HCT116 (cell line): Measurements from ENCODE around the gene WDR83. TPM values are rescaled to one million over a fixed set of nuclear protein-coding genes. Genes with fewer than 3 reads are reported as not detected.

ENCODE experiments used
- ATAC-seq: fragments of 200-7000 bp; cut with Tn5 transposase; 2 replicates; pipeline ENCODE4 v1.9.1; 2020; ENCODE audit warnings: mild to moderate bottlenecking, moderate library complexity
- BruUV-seq: library from RNA; stranded (reverse); fragments of 400-500 nt; replicated peaks from 2 replicates; lab custom pipeline; 2021; lab: Mats Ljungman, UMichigan
- CTCF ChIA-PET: fragments of 300-600 bp; sonication (Branson Sonifier 250); formaldehyde crosslinking; loops from one replicate; lab custom pipeline; 2021; ENCODE audit warnings: antibody characterized with exemption; lab: Charles Lee
- POLR2A ChIA-PET: fragments of 300-600, 350-600 bp; sonication (Branson Sonifier 250); formaldehyde crosslinking; loops from one replicate; lab custom pipeline; 2021; ENCODE audit warnings: antibody characterized with exemption; lab: Charles Lee
- RAD21 ChIA-PET, 2 experiments: fragments of 300-600 bp; sonication (Branson Sonifier 250); formaldehyde crosslinking; loops; one replicate each; lab custom pipeline; 2023; ENCODE audit warnings: low total read pairs in 2 of 2; ENCODE audit not compliant: uncharacterized antibody in 2 of 2, unreplicated experiment in 2 of 2, low non-redundant PET in 1 of 2; lab: Charles Lee
- DNase-seq: peaks from one replicate; pipeline ENCODE4 v3.0.0-alpha.2; 2010; ENCODE audit warnings: low read depth, low spot score
- H2AFZ ChIP-seq: fragments of 200-600 bp; shearing (Covaris generic), sonication (generic); 2 replicates; pipeline ENCODE4 v1.6.1; 2017; ENCODE audit warnings: low read depth, mixed run types, mixed read lengths, antibody characterized with exemption, low read length; ENCODE audit not compliant: poor library complexity, severe bottlenecking
- H3K27ac ChIP-seq: 2 replicates; pipeline ENCODE4 v1.5.1; 2012; ENCODE audit warnings: low read depth, low read length
- H3K27me3 ChIP-seq: fragments of 200-600 bp; sonication (generic); 2 replicates; pipeline ENCODE4 v1.6.1; 2016; ENCODE audit warnings: mixed run types, low read length, mixed read lengths; ENCODE audit not compliant: insufficient read depth
- H3K36me3 ChIP-seq, 2 experiments: fragments of 200-500 bp in 1 of 2; fragments of 200-600 bp in 1 of 2; sonication (Bioruptor generic) in 1 of 2; sonication (generic) in 1 of 2; 2 replicates each; pipeline versions ENCODE4 v1.5.1 to v1.6.1; 2014 to 2016; ENCODE audit warnings: low read length in 2 of 2, inconsistent platforms in 1 of 2, mixed read lengths in 1 of 2, mixed run types in 1 of 2; ENCODE audit not compliant: insufficient read depth in 2 of 2, control insufficient read depth in 1 of 2
- H3K4me1 ChIP-seq, 2 experiments: fragments of 200-600 bp in 1 of 2; sonication (generic) in 1 of 2; 2 replicates each; pipeline versions ENCODE4 v1.5.1 to v1.6.1; 2012 to 2017; ENCODE audit warnings: low read length in 2 of 2, inconsistent platforms in 1 of 2, mild to moderate bottlenecking in 1 of 2, mixed read lengths in 1 of 2, mixed run types in 1 of 2, moderate library complexity in 1 of 2; ENCODE audit not compliant: insufficient read depth in 2 of 2, control insufficient read depth in 1 of 2
- H3K4me2 ChIP-seq: fragments of 200-600 bp; sonication (generic); 2 replicates; pipeline ENCODE4 v1.6.1; 2017; ENCODE audit warnings: mixed run types, low read length, mixed read lengths
- H3K4me3 ChIP-seq, 2 experiments: fragments of 200-600 bp in 1 of 2; sonication (generic) in 1 of 2; replicated peaks in 1 of 2; 2 replicates each; pipeline ENCODE4 v1.5.1; 2011 to 2016; ENCODE audit warnings: low read length in 2 of 2, control low read depth in 1 of 2, low read depth in 1 of 2, mild to moderate bottlenecking in 1 of 2, mixed read lengths in 1 of 2, mixed run types in 1 of 2
- H3K79me2 ChIP-seq: fragments of 200-600 bp; sonication (generic); 2 replicates; pipeline ENCODE4 v1.6.1; 2017; ENCODE audit warnings: mild to moderate bottlenecking, mixed run types, low read length, moderate library complexity, mixed read lengths; ENCODE audit not compliant: insufficient read depth
- H3K9ac ChIP-seq: fragments of 200-600 bp; sonication (generic); 2 replicates; pipeline ENCODE4 v1.6.1; 2016; ENCODE audit warnings: low read length, mixed read lengths
- H3K9me2 ChIP-seq: fragments of 200-600 bp; sonication (generic), shearing (Covaris generic); 2 replicates; pipeline ENCODE4 v1.6.1; 2017; ENCODE audit warnings: mixed run types, mild to moderate bottlenecking, moderate library complexity; ENCODE audit not compliant: insufficient read depth
- H3K9me3 ChIP-seq, 2 experiments: fragments of 200-500 bp in 1 of 2; fragments of 200-600 bp in 1 of 2; sonication (Bioruptor generic) in 1 of 2; sonication (generic) in 1 of 2; 2 replicates each; pipeline ENCODE4 v1.6.1; 2014 to 2017; ENCODE audit warnings: low read length in 2 of 2, mixed read lengths in 2 of 2, inconsistent platforms in 1 of 2, low read depth in 1 of 2, mild to moderate bottlenecking in 1 of 2, mixed run types in 1 of 2, moderate library complexity in 1 of 2; ENCODE audit not compliant: control insufficient read depth in 1 of 2, insufficient read depth in 1 of 2
- H4K20me1 ChIP-seq: fragments of 200-600 bp; sonication (generic), shearing (Covaris generic); 2 replicates; pipeline ENCODE4 v1.6.1; 2017; ENCODE audit warnings: mixed run types, mild to moderate bottlenecking, moderate library complexity; ENCODE audit not compliant: insufficient read depth
- ATF3 ChIP-seq: IDR thresholded peaks from 2 replicates; pipeline ENCODE4 v1.6.1; 2012
- CBX3 ChIP-seq: IDR thresholded peaks from 2 replicates; pipeline ENCODE4 v1.6.1; 2012; ENCODE audit warnings: low read depth
- CTCF ChIP-seq, 3 experiments: fragments of 200-600 bp in 1 of 3; sonication (generic) in 1 of 3; IDR thresholded peaks in 2 of 3; conservative IDR thresholded peaks in 1 of 3; 2 replicates each; pipeline ENCODE4 v1.5.1; 2012 to 2017; ENCODE audit warnings: low read depth in 2 of 3, low read length in 2 of 3, antibody characterized with exemption in 1 of 3, borderline replicate concordance in 1 of 3, control low read depth in 1 of 3, mild to moderate bottlenecking in 1 of 3, mixed read lengths in 1 of 3, mixed run types in 1 of 3, moderate library complexity in 1 of 3; ENCODE audit not compliant: insufficient read depth in 1 of 3
- EGR1 ChIP-seq: IDR thresholded peaks from 2 replicates; pipeline ENCODE4 v1.6.1; 2012; ENCODE audit warnings: low read depth
- EZH2phosphoT487 ChIP-seq: fragments of 200-600 bp; IDR thresholded peaks from 2 replicates; pipeline ENCODE4 v1.6.1; 2018; ENCODE audit warnings: antibody characterized with exemption, borderline replicate concordance
- FOSL1 ChIP-seq: IDR thresholded peaks from 2 replicates; pipeline ENCODE4 v1.6.1; 2012; ENCODE audit warnings: low read depth
- JUND ChIP-seq: IDR thresholded peaks from 2 replicates; pipeline ENCODE4 v1.6.1; 2012
- MAX ChIP-seq: IDR thresholded peaks from 2 replicates; pipeline ENCODE4 v1.6.1; 2012
- RAD21 ChIP-seq: IDR thresholded peaks from 2 replicates; pipeline ENCODE4 v1.6.1; 2012; ENCODE audit warnings: low read depth, mild to moderate bottlenecking
- SRF ChIP-seq: IDR thresholded peaks from 2 replicates; pipeline ENCODE4 v1.6.1; 2012; ENCODE audit warnings: low read depth
- YY1 ChIP-seq: IDR thresholded peaks from 2 replicates; pipeline ENCODE4 v1.6.1; 2011; ENCODE audit warnings: low read length, low read depth, moderate library complexity, mild to moderate bottlenecking; ENCODE audit not compliant: insufficient replicate concordance; ENCODE audit errors: extremely low read depth
- ZFX ChIP-seq: fragments of 450-650 bp; IDR thresholded peaks from 2 replicates; pipeline ENCODE4 v1.6.1; 2017
- ZNF274 ChIP-seq: fragments of 200-500 bp; sonication (Bioruptor generic); IDR thresholded peaks from 2 replicates; pipeline ENCODE4 v1.6.1; 2014; ENCODE audit warnings: mild to moderate bottlenecking, low read depth, low read length, inconsistent platforms
- intact Hi-C: fragments of 100-400 bp; cut with micrococcal nuclease; formaldehyde crosslinking; loops from 2 replicates; pipeline ENCODE4 v1.10.0; 2022
- total RNA-seq: library from RNA; stranded (reverse); gene quantifications from one replicate; pipeline ENCODE4 v1.2.1, GENCODE V29; 2021; ENCODE audit not compliant: unreplicated experiment

Gene WDR83
- total RNA-seq, 1 experiment from 2014 or later, result 20.1 TPM

DNA sequence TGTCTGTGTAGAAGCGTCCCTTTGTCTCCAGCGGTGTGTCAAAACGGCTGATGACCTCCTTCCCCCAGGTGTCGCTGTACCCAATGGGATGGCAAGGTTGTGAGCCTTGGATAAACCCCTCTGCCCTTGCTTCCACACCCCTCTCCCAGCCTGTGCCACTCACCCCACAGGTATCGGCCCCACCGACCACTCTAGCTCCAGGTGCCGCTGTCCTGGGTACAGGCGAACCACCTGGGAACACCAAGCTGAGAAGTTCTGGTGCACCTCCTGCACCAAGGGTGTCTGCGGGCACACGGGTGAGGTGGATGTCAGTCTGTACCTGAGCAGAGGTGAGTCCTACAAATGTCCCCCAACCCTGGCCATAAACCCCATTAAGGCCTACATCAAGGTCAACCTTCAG is 16.7 kb upstream of the WDR83 start:
- CTCF ChIA-PET, result no interaction called here
- no peak overlapping the region for H2AFZ ChIP-seq
- no peaks in the 10 kb centered on the region; a peak in 1 of 4 replicates for H3K9me3 ChIP-seq
- no peak overlapping the region for H3K4me3 ChIP-seq
- no peak overlapping the region for H3K9ac ChIP-seq
- H3K27me3 ChIP-seq, result no peaks in the 10 kb centered on the region
- H4K20me1 ChIP-seq, result no peaks in the 10 kb centered on the region
- H3K27ac ChIP-seq, result no peak overlapping the region
- POLR2A ChIA-PET, result no interaction called here
- no peaks in the 10 kb centered on the region for H3K79me2 ChIP-seq
- H3K4me1 ChIP-seq, result no peaks in the 10 kb centered on the region
- no peak overlapping the region for H3K4me2 ChIP-seq
- intact Hi-C loops, result no loop called here
- no peak for TF ChIP-seq ZNF274
- TF ChIP-seq FOSL1, result no peak
- no peak for TF ChIP-seq SRF
- TF ChIP-seq RAD21, result no peak
- no peak for TF ChIP-seq YY1
- no peak for TF ChIP-seq EGR1
- TF ChIP-seq CBX3, result no peak
- no peak for TF ChIP-seq EZH2phosphoT487
- no peak for TF ChIP-seq CTCF (IDR thresholded peaks at IDR 0.05 in 2 of 3, conservative IDR thresholded peaks at IDR 0.05 in 1 of 3; ENCODE audit: borderline replicate concordance in 1 of 3, insufficient read depth in 1 of 3, low read depth in 2 of 3, low read length in 2 of 3)
- TF ChIP-seq ATF3, result no peak
- no peak for TF ChIP-seq MAX
- no peak for TF ChIP-seq ZFX
- TF ChIP-seq JUND, result no peak
- H3K9me2 ChIP-seq, result no peaks in the 10 kb centered on the region
- DNase-seq (no peak), ATAC-seq (no peak)
- H3K36me3 ChIP-seq, result no peaks in the 10 kb centered on the region
- no TSS peak for BruUV-seq
- RAD21 ChIA-PET, result no interaction called here
